H9 (cell line): Measurements from ENCODE around the gene NHERF2. TPM values are rescaled to one million over a fixed set of nuclear protein-coding genes. Genes with fewer than 3 reads are reported as not detected.

Experiments
- DNase-seq: peaks from one replicate; pipeline ENCODE4 v3.0.0-alpha.2; 2017
- H2AFZ ChIP-seq: one replicate; pipeline ENCODE4 v1.6.1; 2013; ENCODE audit warnings: mild to moderate bottlenecking, low read length, control low read depth, moderate library complexity
- H2AK5ac ChIP-seq: 2 replicates; pipeline ENCODE4 v1.6.1; 2013; ENCODE audit warnings: low read length, control low read depth, mixed read lengths; ENCODE audit not compliant: insufficient read length
- H2BK120ac ChIP-seq: one replicate; pipeline ENCODE4 v1.6.1; 2013; ENCODE audit warnings: low read depth, mild to moderate bottlenecking, low read length, control low read depth, inconsistent platforms; ENCODE audit not compliant: poor library complexity, severe bottlenecking
- H2BK12ac ChIP-seq: 2 replicates; pipeline ENCODE4 v1.6.1; 2013; ENCODE audit warnings: low read length, control low read depth, mixed read lengths, low read depth; ENCODE audit not compliant: insufficient read length
- H2BK15ac ChIP-seq: 2 replicates; pipeline ENCODE4 v1.6.1; 2013; ENCODE audit warnings: low read depth, low read length, control low read depth
- H2BK20ac ChIP-seq: one replicate; pipeline ENCODE4 v1.6.1; 2013; ENCODE audit warnings: low read depth, mild to moderate bottlenecking, low read length, control low read depth, inconsistent platforms; ENCODE audit not compliant: poor library complexity, severe bottlenecking
- H2BK5ac ChIP-seq: 2 replicates; pipeline ENCODE4 v1.6.1; 2013; ENCODE audit warnings: low read length, control low read depth, mixed read lengths; ENCODE audit not compliant: insufficient read length
- H3K14ac ChIP-seq: 2 replicates; pipeline ENCODE4 v1.6.1; 2013; ENCODE audit warnings: low read length, control low read depth; ENCODE audit not compliant: insufficient read depth
- H3K18ac ChIP-seq: 2 replicates; pipeline ENCODE4 v1.6.1; 2013; ENCODE audit warnings: low read depth, mild to moderate bottlenecking, mixed read lengths, low read length, control low read depth; ENCODE audit not compliant: insufficient read length
- H3K23ac ChIP-seq: 2 replicates; pipeline ENCODE4 v1.6.1; 2013; ENCODE audit warnings: low read length, control low read depth, mixed read lengths, low read depth; ENCODE audit not compliant: insufficient read length
- H3K23me2 ChIP-seq: 2 replicates; pipeline ENCODE4 v1.6.1; 2013; ENCODE audit warnings: low read depth, mild to moderate bottlenecking, mixed read lengths, low read length, control low read depth; ENCODE audit not compliant: insufficient read length, poor library complexity, severe bottlenecking
- H3K27ac ChIP-seq: 2 replicates; pipeline ENCODE4 v1.5.1; 2013; ENCODE audit warnings: low read length, control low read depth, mixed read lengths, low read depth; ENCODE audit not compliant: insufficient read length
- H3K27me3 ChIP-seq: 2 replicates; pipeline ENCODE4 v1.6.1; 2013; ENCODE audit warnings: low read length, control low read depth, inconsistent platforms; ENCODE audit not compliant: insufficient read depth
- H3K4ac ChIP-seq: 2 replicates; pipeline ENCODE4 v1.6.1; 2013; ENCODE audit warnings: low read depth, mild to moderate bottlenecking, control low read depth, inconsistent platforms, low read length, moderate library complexity
- H3K4me1 ChIP-seq: 2 replicates; pipeline ENCODE4 v1.6.1; 2013; ENCODE audit warnings: low read length, control low read depth, inconsistent platforms; ENCODE audit not compliant: insufficient read depth
- H3K4me2 ChIP-seq: 2 replicates; pipeline ENCODE4 v1.6.1; 2013; ENCODE audit warnings: low read length, control low read depth, mixed read lengths; ENCODE audit not compliant: insufficient read length, insufficient read depth
- H3K56ac ChIP-seq: 2 replicates; pipeline ENCODE4 v1.6.1; 2013; ENCODE audit warnings: low read depth, mild to moderate bottlenecking, mixed read lengths, low read length, control low read depth; ENCODE audit not compliant: insufficient read length
- H3K79me1 ChIP-seq: 2 replicates; pipeline ENCODE4 v1.6.1; 2013; ENCODE audit warnings: low read depth, mild to moderate bottlenecking, moderate library complexity, low read length, control low read depth, inconsistent platforms; ENCODE audit not compliant: insufficient read depth, poor library complexity, severe bottlenecking
- H3K79me2 ChIP-seq: 2 replicates; pipeline ENCODE4 v1.6.1; 2013; ENCODE audit warnings: low read length, control low read depth, inconsistent platforms; ENCODE audit not compliant: insufficient read depth
- H3K9ac ChIP-seq: 2 replicates; pipeline ENCODE4 v1.6.1; 2013; ENCODE audit warnings: low read length, control low read depth, mixed read lengths; ENCODE audit not compliant: insufficient read length; ENCODE audit errors: extremely low read depth
- H3K9me3 ChIP-seq: one replicate; pipeline ENCODE4 v1.6.1; 2013; ENCODE audit warnings: low read depth, low read length, inconsistent platforms; ENCODE audit not compliant: control insufficient read depth
- H3T11ph ChIP-seq: one replicate; pipeline ENCODE4 v1.6.1; 2013; ENCODE audit warnings: mild to moderate bottlenecking, low read length, control low read depth, inconsistent platforms
- H4K20me1 ChIP-seq: one replicate; pipeline ENCODE4 v1.6.1; 2013; ENCODE audit not compliant: control insufficient read depth, insufficient read length, insufficient read depth
- H4K5ac ChIP-seq: 2 replicates; pipeline ENCODE4 v1.6.1; 2013; ENCODE audit warnings: low read depth, mild to moderate bottlenecking, mixed read lengths, low read length, control low read depth; ENCODE audit not compliant: insufficient read length
- H4K8ac ChIP-seq: replicated peaks from 2 replicates; pipeline ENCODE4 v1.6.1; 2013; ENCODE audit warnings: low read length, control low read depth, mixed read lengths, low read depth; ENCODE audit not compliant: insufficient read length
- H4K91ac ChIP-seq: 2 replicates; pipeline ENCODE4 v1.6.1; 2013; ENCODE audit warnings: low read depth, mild to moderate bottlenecking, moderate library complexity, mixed read lengths, low read length, control low read depth; ENCODE audit not compliant: insufficient read length
- H3K27ac Mint-ChIP-seq, 3 experiments: 2 replicates in 2 of 3; 3 replicates in 1 of 3; pipeline ENCODE4 v1.8.0; 2020 to 2021; ENCODE audit warnings: mixed read lengths in 3 of 3, mild to moderate bottlenecking in 1 of 3, moderate library complexity in 1 of 3
- H3K27me3 Mint-ChIP-seq: 2 replicates; pipeline ENCODE4 v1.8.0; 2021; ENCODE audit warnings: low read depth, mild to moderate bottlenecking, moderate library complexity, mixed read lengths
- H3K36me3 Mint-ChIP-seq, 3 experiments: 2 replicates in 2 of 3; 3 replicates in 1 of 3; pipeline ENCODE4 v1.8.0; 2020 to 2021; ENCODE audit warnings: low read depth in 3 of 3, mixed read lengths in 3 of 3; ENCODE audit not compliant: insufficient read depth in 1 of 3
- H3K4me1 Mint-ChIP-seq, 2 experiments: 2 replicates each; pipeline ENCODE4 v1.8.0; 2020; ENCODE audit warnings: mixed read lengths in 2 of 2
- H3K4me3 Mint-ChIP-seq, 2 experiments: 2 replicates in 1 of 2; 3 replicates in 1 of 2; pipeline ENCODE4 v1.8.0; 2020 to 2021; ENCODE audit warnings: mild to moderate bottlenecking in 2 of 2, mixed read lengths in 2 of 2, moderate library complexity in 1 of 2
- H3K9me3 Mint-ChIP-seq, 2 experiments: 2 replicates in 1 of 2; 3 replicates in 1 of 2; pipeline ENCODE4 v1.8.0; 2020; ENCODE audit warnings: mild to moderate bottlenecking in 2 of 2, mixed read lengths in 2 of 2, moderate library complexity in 1 of 2
- WGBS: extraction: QIAGEN DNeasy Blood & Tissue Kit; methylation state at CpG from one replicate; pipeline ENCODE4 v1.1.7; 2013; ENCODE audit warnings: missing lambda C conversion rate, low lambda C conversion rate, mixed read lengths; ENCODE audit not compliant: insufficient read length; ENCODE audit errors: extremely low coverage; 5-methylcytosine and 5-hydroxymethylcytosine counted together
- total RNA-seq: library from RNA; stranded (reverse); gene quantifications from 2 replicates; pipeline ENCODE4 v1.2.1, GENCODE V29; 2021
- TF ChIP-seq, protein P1 (sequence below): fragments of 200-600 bp; sonication (generic); conservative IDR thresholded peaks from 3 replicates; pipeline ENCODE4 v1.8.0; 2021; ENCODE audit warnings: antibody characterized with exemption, mild to moderate bottlenecking

NHERF2 gene
- total RNA-seq, 1 experiment from 2014 or later, result 15.3 TPM

DNA sequence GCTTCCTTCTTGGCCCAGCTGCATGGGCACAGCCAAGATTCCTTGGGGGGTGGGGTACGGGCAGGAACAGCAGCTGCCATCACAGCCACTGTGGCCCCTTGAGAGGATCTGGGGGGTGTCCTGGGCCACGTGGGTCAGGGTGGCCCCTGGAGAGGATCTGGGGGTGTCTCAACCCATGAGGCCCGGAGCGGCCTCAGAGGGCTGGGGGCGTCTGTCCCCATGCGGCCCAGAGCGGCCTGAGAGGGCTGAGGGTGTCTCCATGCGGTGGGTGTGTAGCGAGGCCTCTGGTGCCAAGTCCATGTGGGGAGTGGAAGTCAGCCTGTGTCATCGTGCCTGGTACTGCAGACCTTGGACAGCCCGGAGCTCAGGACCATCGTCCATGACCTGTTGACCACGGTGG, 34.8 kb downstream of the NHERF2 start:
- Mint-ChIP-seq H3K36me3 (peaks cover 6 to 31% (median 19%) of the 10 kb centered on the region in 3 experiments; a peak in 6 of 7 replicates), H3K4me3 (no peak overlapping the region), H3K9me3 (no peaks in the 10 kb centered on the region), H3K4me1 (no peaks in the 10 kb centered on the region), H3K27ac (peak overlapping the region in 1 of 3 experiments; percentile 44; a peak in 2 of 7 replicates), H3K27me3 (no peaks in the 10 kb centered on the region)
- H2AK5ac ChIP-seq, result no peak overlapping the region
- H3K9ac ChIP-seq, result no peak overlapping the region
- no peak overlapping the region for H2AFZ ChIP-seq
- H3K79me1 ChIP-seq, result no peaks in the 10 kb centered on the region
- no peak overlapping the region for H2BK12ac ChIP-seq
- H4K8ac ChIP-seq, result no peak overlapping the region
- H3K27ac ChIP-seq, result no peak overlapping the region
- TF ChIP-seq, protein P1, sequence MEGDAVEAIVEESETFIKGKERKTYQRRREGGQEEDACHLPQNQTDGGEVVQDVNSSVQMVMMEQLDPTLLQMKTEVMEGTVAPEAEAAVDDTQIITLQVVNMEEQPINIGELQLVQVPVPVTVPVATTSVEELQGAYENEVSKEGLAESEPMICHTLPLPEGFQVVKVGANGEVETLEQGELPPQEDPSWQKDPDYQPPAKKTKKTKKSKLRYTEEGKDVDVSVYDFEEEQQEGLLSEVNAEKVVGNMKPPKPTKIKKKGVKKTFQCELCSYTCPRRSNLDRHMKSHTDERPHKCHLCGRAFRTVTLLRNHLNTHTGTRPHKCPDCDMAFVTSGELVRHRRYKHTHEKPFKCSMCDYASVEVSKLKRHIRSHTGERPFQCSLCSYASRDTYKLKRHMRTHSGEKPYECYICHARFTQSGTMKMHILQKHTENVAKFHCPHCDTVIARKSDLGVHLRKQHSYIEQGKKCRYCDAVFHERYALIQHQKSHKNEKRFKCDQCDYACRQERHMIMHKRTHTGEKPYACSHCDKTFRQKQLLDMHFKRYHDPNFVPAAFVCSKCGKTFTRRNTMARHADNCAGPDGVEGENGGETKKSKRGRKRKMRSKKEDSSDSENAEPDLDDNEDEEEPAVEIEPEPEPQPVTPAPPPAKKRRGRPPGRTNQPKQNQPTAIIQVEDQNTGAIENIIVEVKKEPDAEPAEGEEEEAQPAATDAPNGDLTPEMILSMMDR, result no peak
- no peak overlapping the region for H2BK20ac ChIP-seq
- H2BK15ac ChIP-seq, result no peak overlapping the region
- H4K5ac ChIP-seq, result no peak overlapping the region
- H3K4me1 ChIP-seq, result no peaks in the 10 kb centered on the region
- no peak overlapping the region for H3K4ac ChIP-seq
- no peak overlapping the region for H3K4me2 ChIP-seq
- H3K79me2 ChIP-seq, result no peaks in the 10 kb centered on the region
- H3K27me3 ChIP-seq, result no peaks in the 10 kb centered on the region
- H3K9me3 ChIP-seq, result no peaks in the 10 kb centered on the region
- WGBS, result no CpG with 5 or more reads among the region's 13 CpGs
- H2BK5ac ChIP-seq, result no peak overlapping the region
- no peak overlapping the region for H4K91ac ChIP-seq
- H2BK120ac ChIP-seq, result no peak overlapping the region
- H4K20me1 ChIP-seq, result peaks cover 2% of the 10 kb centered on the region
- H3K23ac ChIP-seq, result no peak overlapping the region
- H3K56ac ChIP-seq, result no peak overlapping the region
- no peak for DNase-seq
- H3K18ac ChIP-seq, result no peak overlapping the region
- H3T11ph ChIP-seq, result no peak overlapping the region
- no peak overlapping the region for H3K14ac ChIP-seq
- peaks cover 3% of the 10 kb centered on the region for H3K23me2 ChIP-seq
